ENCODE results near the gene LDLRAD4. TPM values are rescaled to one million over a fixed set of nuclear protein-coding genes. Genes with fewer than 3 reads are reported as not detected.

Gene LDLRAD4
- total and polyA plus RNA-seq, 8 donors, result 2.0 to 47.9 (median 9.0) TPM

DNA sequence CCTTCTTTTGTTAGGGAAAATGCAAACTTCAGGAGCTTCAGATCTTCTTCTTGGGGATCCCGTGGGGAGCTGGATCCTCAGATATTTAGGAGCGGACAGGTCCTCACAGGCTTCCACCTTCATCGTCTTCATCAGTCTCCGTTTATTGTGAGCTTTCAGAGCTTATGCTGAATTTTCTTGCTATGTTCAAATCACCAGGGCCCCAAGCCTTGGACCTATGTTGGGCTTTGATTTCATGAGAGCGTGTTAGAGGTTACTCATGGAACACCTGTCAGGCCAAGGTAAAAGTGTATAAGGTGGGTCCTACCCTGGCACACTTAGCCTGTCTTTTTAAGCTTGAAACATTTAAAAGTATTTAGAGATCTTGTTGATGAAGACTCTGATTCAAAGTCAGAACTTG is 294.9 kb downstream of the LDLRAD4 start:
- Histone ChIP-seq H3K4me1 (no peaks in the 10 kb centered on the region), H3K27me3 (no peaks in the 10 kb centered on the region), H3K36me3 (peaks cover 0 to 10% (median 0%) of the 10 kb centered on the region in 4 donors), H3K9me3 (peaks cover 0 to 10% (median 0%) of the 10 kb centered on the region in 4 donors), H3K27ac (no peak overlapping the region), H3K4me3 (no peak overlapping the region)
- no peak for DNase-seq
- 93 to 98% (median 93%) methylated on average over 5 of the region's 5 CpGs for WGBS, 5 donors
- intact Hi-C loops (cut with DNase I; ENCODE audit: low total_unique reads), result no loop called here
- TF ChIP-seq, protein P1, sequence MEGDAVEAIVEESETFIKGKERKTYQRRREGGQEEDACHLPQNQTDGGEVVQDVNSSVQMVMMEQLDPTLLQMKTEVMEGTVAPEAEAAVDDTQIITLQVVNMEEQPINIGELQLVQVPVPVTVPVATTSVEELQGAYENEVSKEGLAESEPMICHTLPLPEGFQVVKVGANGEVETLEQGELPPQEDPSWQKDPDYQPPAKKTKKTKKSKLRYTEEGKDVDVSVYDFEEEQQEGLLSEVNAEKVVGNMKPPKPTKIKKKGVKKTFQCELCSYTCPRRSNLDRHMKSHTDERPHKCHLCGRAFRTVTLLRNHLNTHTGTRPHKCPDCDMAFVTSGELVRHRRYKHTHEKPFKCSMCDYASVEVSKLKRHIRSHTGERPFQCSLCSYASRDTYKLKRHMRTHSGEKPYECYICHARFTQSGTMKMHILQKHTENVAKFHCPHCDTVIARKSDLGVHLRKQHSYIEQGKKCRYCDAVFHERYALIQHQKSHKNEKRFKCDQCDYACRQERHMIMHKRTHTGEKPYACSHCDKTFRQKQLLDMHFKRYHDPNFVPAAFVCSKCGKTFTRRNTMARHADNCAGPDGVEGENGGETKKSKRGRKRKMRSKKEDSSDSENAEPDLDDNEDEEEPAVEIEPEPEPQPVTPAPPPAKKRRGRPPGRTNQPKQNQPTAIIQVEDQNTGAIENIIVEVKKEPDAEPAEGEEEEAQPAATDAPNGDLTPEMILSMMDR (IDR thresholded peaks at IDR 0.05), result no peak
- no peak for TF ChIP-seq EP300 (IDR thresholded peaks at IDR 0.05)
- TF ChIP-seq POLR2AphosphoS5 (IDR thresholded peaks at IDR 0.05), result no peak
- no peak for TF ChIP-seq POLR2A (IDR thresholded peaks at IDR 0.05)

DNA sequence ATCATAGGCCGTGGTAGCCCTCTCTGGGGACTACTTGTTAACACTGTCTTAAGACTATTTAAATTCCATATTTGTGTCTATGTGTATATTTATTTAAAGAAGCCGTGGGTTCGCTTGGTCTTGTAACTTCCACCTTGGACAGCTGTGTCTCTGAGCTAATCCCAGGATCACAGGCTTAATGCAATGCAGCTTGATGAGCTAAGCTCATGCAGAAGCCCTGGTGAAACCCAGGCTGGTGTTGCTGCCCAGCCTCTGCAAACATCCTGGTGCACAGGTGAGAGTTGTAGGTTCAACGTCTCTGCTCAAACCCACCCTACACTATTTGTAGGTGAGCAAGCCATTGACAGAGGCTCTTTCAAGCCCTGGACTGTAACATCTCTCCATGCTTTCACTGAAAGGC is 296.0 kb downstream of the LDLRAD4 start:
- intact Hi-C loops (cut with DNase I; ENCODE audit: low total_unique reads), result no loop called here
- WGBS, 5 donors, result 75 to 90% (median 77%) methylated on average over 4 of the region's 4 CpGs
- H3K9me3 ChIP-seq, result peaks cover 0 to 14% (median 0%) of the 10 kb centered on the region in 4 donors
- H3K27ac ChIP-seq, result no peak overlapping the region
- no peak for DNase-seq
- H3K4me3 ChIP-seq, result no peak overlapping the region
- TF ChIP-seq EP300 (IDR thresholded peaks at IDR 0.05) (no peak), POLR2A (IDR thresholded peaks at IDR 0.05) (no peak), POLR2AphosphoS5 (IDR thresholded peaks at IDR 0.05) (no peak)
- TF ChIP-seq, protein P1 (IDR thresholded peaks at IDR 0.05), result no peak
- no peaks in the 10 kb centered on the region for H3K4me1 ChIP-seq
- H3K27me3 ChIP-seq, result no peaks in the 10 kb centered on the region
- H3K36me3 ChIP-seq, result peaks cover 0 to 10% (median 0%) of the 10 kb centered on the region in 4 donors

DNA sequence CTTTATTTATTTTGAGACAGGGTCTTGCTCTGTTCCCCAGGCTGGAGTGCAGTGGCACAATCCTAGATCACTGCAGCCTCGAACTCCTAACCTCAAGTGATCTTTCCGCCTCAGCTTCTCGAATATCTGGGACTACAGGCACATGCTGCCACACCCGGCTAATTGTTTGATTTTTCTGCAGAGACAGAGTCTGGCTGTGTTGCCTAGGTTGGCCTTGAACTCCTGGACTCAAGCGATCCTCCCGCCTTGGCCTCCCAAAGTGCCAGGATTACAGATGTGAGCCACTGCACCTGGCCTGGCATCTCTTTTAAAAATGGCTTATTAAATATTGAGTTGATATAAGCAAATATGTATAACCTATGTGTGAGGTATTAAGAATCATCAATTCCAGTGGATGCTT is 298.3 kb downstream of the LDLRAD4 start:
- Histone ChIP-seq H3K36me3 (peaks cover 0 to 10% (median 0%) of the 10 kb centered on the region in 4 donors), H3K4me3 (no peak overlapping the region), H3K27ac (no peak overlapping the region), H3K9me3 (peaks cover 0 to 14% (median 0%) of the 10 kb centered on the region in 4 donors), H3K27me3 (no peaks in the 10 kb centered on the region), H3K4me1 (no peaks in the 10 kb centered on the region)
- intact Hi-C loops (cut with DNase I; ENCODE audit: low total_unique reads), result no loop called here
- TF ChIP-seq POLR2A (IDR thresholded peaks at IDR 0.05), result no peak
- no peak for DNase-seq
- WGBS, 5 donors, result 89 to 94% (median 93%) methylated on average over 6 of the region's 6 CpGs

DNA sequence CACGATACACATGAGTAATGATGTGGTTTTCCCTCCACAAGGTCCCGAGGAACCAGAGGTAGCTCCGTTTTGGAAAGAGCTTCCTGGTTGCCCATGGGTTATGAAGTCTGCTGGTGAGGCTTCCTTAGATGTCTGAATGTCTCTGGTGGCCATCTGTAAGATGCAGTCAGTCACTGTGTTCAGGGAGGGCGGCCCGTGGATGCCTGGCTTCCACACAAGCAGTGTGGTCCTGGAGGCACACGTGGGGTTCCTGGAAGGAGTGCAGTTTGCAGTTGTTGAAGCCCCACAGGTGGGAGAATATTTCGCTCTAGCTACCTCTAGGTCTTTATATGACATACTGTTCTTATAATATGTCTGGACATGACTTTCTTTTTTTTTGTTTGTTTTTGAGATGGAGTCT is 298.8 kb downstream of the LDLRAD4 start:
- TF ChIP-seq EP300 (IDR thresholded peaks at IDR 0.05) (no peak), POLR2AphosphoS5 (IDR thresholded peaks at IDR 0.05) (no peak), POLR2A (IDR thresholded peaks at IDR 0.05) (no peak)
- TF ChIP-seq, protein P1 (IDR thresholded peaks at IDR 0.05), result no peak
- Histone ChIP-seq H3K36me3 (peaks cover 0 to 10% (median 0%) of the 10 kb centered on the region in 4 donors), H3K4me3 (no peak overlapping the region), H3K9me3 (peaks cover 0 to 14% (median 0%) of the 10 kb centered on the region in 4 donors), H3K4me1 (no peaks in the 10 kb centered on the region), H3K27me3 (no peaks in the 10 kb centered on the region), H3K27ac (no peak overlapping the region)
- intact Hi-C loops (cut with DNase I; ENCODE audit: low total_unique reads), result no loop called here
- 85 to 92% (median 87%) methylated on average over 7 of the region's 7 CpGs for WGBS, 5 donors
- no peak for DNase-seq

DNA sequence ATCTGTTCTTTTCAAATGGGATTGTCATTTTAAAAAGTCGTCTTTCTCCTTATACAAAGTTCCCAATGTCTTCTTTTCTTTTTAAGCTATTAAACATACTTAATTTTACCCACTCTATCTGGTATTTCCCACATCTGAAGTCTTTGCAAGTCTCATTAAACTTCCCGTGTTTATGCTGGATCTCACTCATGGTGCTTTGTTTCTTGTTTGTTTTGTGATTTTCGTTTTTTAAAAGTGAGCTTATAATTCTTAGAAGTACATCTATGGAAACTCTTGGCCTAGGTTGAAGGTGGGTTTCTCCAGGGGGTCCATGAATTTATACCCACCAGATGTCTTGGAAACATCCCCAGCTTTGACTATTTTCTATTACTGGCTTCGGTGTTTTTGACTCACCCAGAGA is 299.8 kb downstream of the LDLRAD4 start:
- Histone ChIP-seq H3K4me3 (no peak overlapping the region), H3K27me3 (no peaks in the 10 kb centered on the region), H3K4me1 (no peaks in the 10 kb centered on the region), H3K9me3 (peaks cover 0 to 14% (median 0%) of the 10 kb centered on the region in 4 donors), H3K27ac (no peak overlapping the region), H3K36me3 (peaks cover 0 to 10% (median 0%) of the 10 kb centered on the region in 4 donors)
- DNase-seq, result no peak
- no peak for TF ChIP-seq EP300 (IDR thresholded peaks at IDR 0.05)
- TF ChIP-seq POLR2A (IDR thresholded peaks at IDR 0.05), result no peak
- TF ChIP-seq, protein P1 (IDR thresholded peaks at IDR 0.05), result no peak
- no peak for TF ChIP-seq POLR2AphosphoS5 (IDR thresholded peaks at IDR 0.05)
- intact Hi-C loops (cut with DNase I; ENCODE audit: low total_unique reads), result no loop called here
- WGBS, 5 donors, result 68 to 86% (median 73%) methylated on average over 4 of the region's 4 CpGs

Measured in stomach (tissue), 9 donors.